Activated naive CD8-positive, alpha-beta T cell treated with anti-CD3 and anti-CD28 coated beads, Interleukin-2, amount 50 U/mL, for 24 hours (primary cell): Measurements from ENCODE around the gene MBNL2.

Experiments
- ATAC-seq: fragments of 150-1000 bp; cut with Tn5 transposase; one replicate; pipeline ENCODE4 v1.10.0; 2021
- DNase-seq: peaks from one replicate; pipeline ENCODE4 v3.0.0; 2021
- H3K27ac Mint-ChIP-seq: one replicate; pipeline ENCODE4 v1.8.0; 2021; ENCODE audit warnings: mild to moderate bottlenecking, mixed read lengths
- H3K27me3 Mint-ChIP-seq: one replicate; pipeline ENCODE4 v1.8.0; 2021; ENCODE audit warnings: mixed read lengths
- H3K36me3 Mint-ChIP-seq: one replicate; pipeline ENCODE4 v1.8.0; 2021; ENCODE audit warnings: low read depth, mixed read lengths
- H3K4me1 Mint-ChIP-seq: one replicate; pipeline ENCODE4 v1.8.0; 2021; ENCODE audit warnings: mixed read lengths
- H3K4me3 Mint-ChIP-seq: one replicate; pipeline ENCODE4 v1.8.0; 2021; ENCODE audit warnings: mild to moderate bottlenecking, moderate library complexity, mixed read lengths
- H3K9me3 Mint-ChIP-seq: one replicate; pipeline ENCODE4 v1.8.0; 2021; ENCODE audit warnings: mixed read lengths

The MBNL2 gene

GRCh38 chr13:97329331-97329730 lies 107.2 kb downstream of the MBNL2 start:
- peaks cover 3% of the 10 kb centered on the region for H3K36me3 Mint-ChIP-seq
- H3K4me3 Mint-ChIP-seq: no peak overlapping the region
- H3K27me3 Mint-ChIP-seq: no peaks in the 10 kb centered on the region

GRCh38 chr13:97330448-97330847 lies 108.3 kb downstream of the MBNL2 start:
- Mint-ChIP-seq H3K36me3 (peaks cover 3% of the 10 kb centered on the region), H3K9me3 (no peaks in the 10 kb centered on the region), H3K27me3 (no peaks in the 10 kb centered on the region), H3K27ac (no peak overlapping the region), H3K4me1 (peaks cover 6% of the 10 kb centered on the region), H3K4me3 (no peak overlapping the region)
- ATAC-seq: no peak
- no peak for DNase-seq

More at GRCh38 chr13:97329331-97329730, 107.2 kb downstream of the MBNL2 start:
- Mint-ChIP-seq H3K4me1 (peaks cover 6% of the 10 kb centered on the region), H3K27ac (no peak overlapping the region), H3K9me3 (no peaks in the 10 kb centered on the region)
- no peak for DNase-seq
- ATAC-seq: no peak

- H3K9me3 Mint-ChIP-seq: no peaks in the 10 kb centered on the region
- no peak for DNase-seq
- H3K4me3 Mint-ChIP-seq: no peak overlapping the region
- peaks cover under 1% of the 10 kb centered on the region for H3K4me1 Mint-ChIP-seq
- H3K36me3 Mint-ChIP-seq: peaks cover 6% of the 10 kb centered on the region
- ATAC-seq: no peak
- H3K27me3 Mint-ChIP-seq: no peaks in the 10 kb centered on the region
- no peak overlapping the region for H3K27ac Mint-ChIP-seq
These were observed 110.6 kb downstream of the MBNL2 start for GRCh38 chr13:97332742-97333141.

DNA sequence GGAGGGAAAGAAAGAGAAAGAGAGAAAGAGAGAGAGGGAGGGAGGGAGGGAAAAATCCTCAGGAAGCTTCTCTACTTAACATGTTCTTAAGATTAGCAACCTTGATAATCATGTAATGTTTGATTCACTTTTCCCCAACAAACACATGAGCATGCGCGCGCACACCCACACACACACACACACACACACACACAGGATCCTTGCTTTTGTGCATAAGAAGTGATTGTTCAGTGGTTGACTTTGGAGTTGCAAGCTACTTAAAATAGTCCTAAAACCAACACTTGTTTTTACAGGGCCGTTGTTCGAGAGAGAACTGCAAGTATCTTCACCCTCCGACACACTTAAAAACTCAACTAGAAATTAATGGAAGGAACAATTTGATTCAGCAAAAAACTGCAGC lies 111.8 kb downstream of the MBNL2 start:
- Mint-ChIP-seq H3K4me3 (no peak overlapping the region), H3K36me3 (peaks cover 6% of the 10 kb centered on the region), H3K4me1 (no peaks in the 10 kb centered on the region), H3K27ac (no peak overlapping the region), H3K27me3 (no peaks in the 10 kb centered on the region), H3K9me3 (no peaks in the 10 kb centered on the region)
- no peak for ATAC-seq
- no peak for DNase-seq

DNA sequence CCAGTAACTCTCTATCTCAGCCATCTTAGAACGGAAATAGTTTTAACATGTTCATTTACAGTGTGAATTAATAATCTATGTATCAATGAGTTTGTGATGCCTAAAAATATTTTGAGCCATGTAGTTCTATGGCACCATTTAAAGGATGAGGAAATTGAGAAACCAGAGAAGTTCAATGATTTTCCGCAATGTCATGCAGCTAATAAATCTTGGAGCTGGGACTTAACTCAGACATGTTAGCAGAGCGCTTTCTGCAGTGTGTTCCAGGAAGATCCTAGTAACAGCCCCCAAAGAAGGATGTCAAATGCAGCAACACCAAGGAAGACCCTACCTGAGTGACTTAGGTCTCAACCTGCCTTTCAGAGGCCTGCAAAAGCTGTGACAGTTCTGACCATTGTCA lies 112.6 kb downstream of the MBNL2 start:
- DNase-seq (no peak), ATAC-seq (no peak)
- peaks cover 5% of the 10 kb centered on the region for H3K36me3 Mint-ChIP-seq
- no peaks in the 10 kb centered on the region for H3K4me1 Mint-ChIP-seq
- no peak overlapping the region for H3K4me3 Mint-ChIP-seq
- no peaks in the 10 kb centered on the region for H3K27me3 Mint-ChIP-seq
- H3K9me3 Mint-ChIP-seq: no peaks in the 10 kb centered on the region
- no peak overlapping the region for H3K27ac Mint-ChIP-seq

DNA sequence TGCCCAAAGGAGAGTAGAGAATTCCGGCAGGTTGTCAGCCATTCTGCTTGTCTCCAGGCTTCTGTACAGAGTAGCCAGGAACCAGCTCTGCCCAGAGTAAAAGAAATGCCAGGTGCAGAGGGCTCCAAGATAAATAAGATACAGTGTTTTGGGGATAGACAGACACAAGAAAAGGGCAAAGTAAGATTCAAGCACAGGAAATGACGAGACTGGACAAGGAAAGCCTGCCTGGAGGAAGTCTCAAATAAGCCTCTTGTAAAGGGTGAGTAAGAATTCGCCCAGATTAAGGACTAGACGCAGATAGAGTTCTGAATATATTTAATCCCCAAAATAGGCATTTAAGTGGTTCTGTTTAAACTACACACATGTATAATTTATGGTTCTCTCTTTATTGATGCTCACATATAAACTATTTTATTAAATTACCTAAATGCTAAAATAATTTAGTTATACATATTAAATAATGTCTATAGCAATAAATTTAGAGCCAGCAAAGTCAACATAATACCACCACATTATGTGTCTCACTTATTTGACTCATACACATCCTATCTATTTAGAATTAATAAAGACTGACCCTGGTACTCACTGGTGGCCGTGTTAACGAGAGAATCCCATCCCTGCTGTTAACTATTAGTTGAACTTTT lies 113.5 kb downstream of the MBNL2 start:
- Mint-ChIP-seq H3K4me1 (peaks cover 3% of the 10 kb centered on the region), H3K27me3 (no peaks in the 10 kb centered on the region), H3K9me3 (no peaks in the 10 kb centered on the region), H3K27ac (no peak overlapping the region), H3K4me3 (no peak overlapping the region), H3K36me3 (peaks cover 3% of the 10 kb centered on the region)
- DNase-seq (no peak), ATAC-seq (no peak)

DNA sequence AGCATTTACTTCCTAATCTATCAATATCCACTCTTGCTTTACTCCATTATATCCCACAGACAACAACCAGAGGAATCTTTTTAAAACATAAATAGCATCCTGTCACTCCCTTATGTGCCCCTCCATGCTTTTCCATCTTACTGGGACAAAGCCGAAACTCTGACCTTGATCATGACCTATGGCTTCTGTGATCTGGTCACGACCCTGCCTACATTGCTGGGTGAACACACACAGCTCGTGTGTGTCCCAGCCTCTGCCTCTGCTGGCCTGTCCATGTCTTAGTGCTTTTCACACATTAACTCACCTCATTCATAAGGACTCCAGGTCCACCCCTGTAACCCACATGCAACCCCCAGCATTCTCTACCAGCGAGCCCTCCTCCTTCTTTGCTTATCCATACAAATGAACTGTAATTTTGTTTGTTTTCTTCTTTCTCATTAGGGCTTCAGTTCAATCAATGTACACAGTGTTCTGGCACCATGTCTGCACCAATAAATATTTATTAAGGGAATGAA lies 115.9 kb downstream of the MBNL2 start:
- H3K9me3 Mint-ChIP-seq: no peaks in the 10 kb centered on the region
- H3K4me1 Mint-ChIP-seq: peaks cover 3% of the 10 kb centered on the region
- DNase-seq: no peak
- H3K27me3 Mint-ChIP-seq: no peaks in the 10 kb centered on the region
- H3K36me3 Mint-ChIP-seq: peaks cover 3% of the 10 kb centered on the region
- H3K27ac Mint-ChIP-seq: no peak overlapping the region
- ATAC-seq: no peak
- H3K4me3 Mint-ChIP-seq: no peak overlapping the region

DNA sequence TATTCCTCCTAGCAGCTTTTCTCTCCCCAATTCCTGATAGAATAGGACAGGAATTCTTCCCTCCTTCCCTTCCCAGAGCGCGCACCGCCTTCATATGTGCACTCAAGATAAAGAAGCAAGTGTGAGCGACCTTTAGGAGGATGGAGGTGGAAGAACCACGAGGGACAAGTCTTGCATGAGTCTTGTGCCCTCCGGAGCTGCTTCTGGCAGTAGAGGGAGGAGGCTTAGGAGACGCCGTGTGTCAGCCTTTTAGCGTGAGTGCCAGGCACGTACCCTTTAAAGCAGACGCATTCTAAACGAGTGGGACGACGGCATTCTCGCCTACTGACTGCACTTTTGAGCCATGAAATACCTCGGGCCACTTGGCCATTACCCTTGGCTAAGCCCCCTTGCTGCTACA lies 116.4 kb downstream of the MBNL2 start:
- H3K9me3 Mint-ChIP-seq: no peaks in the 10 kb centered on the region
- ATAC-seq (no peak), DNase-seq (no peak)
- peaks cover 8% of the 10 kb centered on the region for H3K36me3 Mint-ChIP-seq
- H3K4me3 Mint-ChIP-seq: no peak overlapping the region
- peaks cover 3% of the 10 kb centered on the region for H3K4me1 Mint-ChIP-seq
- no peak overlapping the region for H3K27ac Mint-ChIP-seq
- no peaks in the 10 kb centered on the region for H3K27me3 Mint-ChIP-seq

GRCh38 chr13:97339019-97339987 lies 117.2 kb downstream of the MBNL2 start:
- Mint-ChIP-seq H3K4me1 (peaks cover 3% of the 10 kb centered on the region), H3K9me3 (no peaks in the 10 kb centered on the region), H3K36me3 (peaks cover 9% of the 10 kb centered on the region), H3K27ac (no peak overlapping the region), H3K4me3 (no peak overlapping the region), H3K27me3 (no peaks in the 10 kb centered on the region)
- ATAC-seq (no peak), DNase-seq (no peak)

DNA sequence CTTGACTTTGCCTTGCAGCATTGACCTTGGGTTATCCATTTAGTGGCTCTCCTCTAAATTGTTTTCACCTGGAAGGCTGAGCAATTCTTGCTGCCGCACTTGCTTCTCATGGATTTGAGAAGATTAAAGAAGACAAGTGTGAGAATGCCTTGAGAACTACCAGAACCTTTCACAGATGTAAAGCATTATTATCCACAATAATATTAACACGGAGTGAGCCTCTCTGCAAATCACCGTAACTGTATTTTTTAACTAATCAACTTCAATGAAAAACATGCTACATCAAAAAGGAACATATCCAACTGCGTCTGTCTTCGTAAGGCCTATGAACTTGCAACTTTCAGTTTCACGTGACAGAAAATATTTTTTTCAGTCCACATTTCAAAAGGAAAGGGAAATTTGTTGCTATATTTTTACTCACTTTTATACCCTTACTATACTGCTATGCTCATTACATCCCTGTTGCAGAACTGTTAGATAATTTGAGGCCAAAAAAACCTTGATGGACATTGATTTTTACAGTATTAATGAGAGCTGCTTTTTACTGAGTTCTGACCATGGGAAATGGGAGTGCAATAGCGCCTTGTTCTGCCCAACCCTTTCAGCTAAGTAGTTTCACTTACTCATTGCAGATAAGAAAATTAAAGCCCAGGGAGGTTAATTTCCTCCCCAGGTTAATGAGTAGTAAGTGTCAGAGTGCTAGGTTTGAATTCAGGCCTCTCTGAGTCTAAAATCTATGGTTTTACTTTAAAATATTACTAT lies 118.0 kb downstream of the MBNL2 start:
- DNase-seq (no peak), ATAC-seq (no peak)
- Mint-ChIP-seq H3K4me1 (peaks cover 3% of the 10 kb centered on the region), H3K27ac (no peak overlapping the region), H3K9me3 (no peaks in the 10 kb centered on the region), H3K27me3 (no peaks in the 10 kb centered on the region), H3K4me3 (no peak overlapping the region), H3K36me3 (peaks cover 9% of the 10 kb centered on the region)

GRCh38 chr13:97341135-97341534 lies 119.0 kb downstream of the MBNL2 start:
- Mint-ChIP-seq H3K4me3 (no peak overlapping the region), H3K36me3 (peaks cover 8% of the 10 kb centered on the region), H3K27me3 (no peaks in the 10 kb centered on the region), H3K9me3 (no peaks in the 10 kb centered on the region), H3K27ac (no peak overlapping the region), H3K4me1 (peaks cover 3% of the 10 kb centered on the region)
- DNase-seq (no peak), ATAC-seq (no peak)

DNA sequence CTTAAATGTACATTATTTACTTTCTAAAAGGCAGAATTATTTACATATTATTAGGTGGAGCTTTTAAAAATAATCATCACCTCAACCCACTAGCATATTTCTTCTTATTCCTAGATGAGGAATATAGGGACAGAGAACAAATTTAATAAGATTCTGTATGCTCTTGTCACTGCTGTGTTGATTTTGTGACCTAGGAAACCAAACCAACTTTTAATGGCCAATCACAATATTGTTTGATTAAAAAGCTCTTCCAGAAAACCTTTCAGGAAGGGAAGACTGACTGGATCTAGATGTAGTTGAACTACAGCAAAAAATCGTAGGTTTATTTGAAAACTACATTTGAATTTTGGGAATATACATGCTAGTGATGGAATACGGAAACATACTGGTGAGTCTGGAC lies 120.0 kb downstream of the MBNL2 start:
- no peak for DNase-seq
- Mint-ChIP-seq H3K4me1 (peaks cover 3% of the 10 kb centered on the region), H3K27me3 (no peaks in the 10 kb centered on the region), H3K36me3 (peaks cover 8% of the 10 kb centered on the region), H3K9me3 (no peaks in the 10 kb centered on the region), H3K27ac (no peak overlapping the region), H3K4me3 (no peak overlapping the region)
- no peak for ATAC-seq

- H3K4me3 Mint-ChIP-seq: no peak overlapping the region
- peaks cover 3% of the 10 kb centered on the region for H3K4me1 Mint-ChIP-seq
- H3K36me3 Mint-ChIP-seq: peaks cover 8% of the 10 kb centered on the region
- DNase-seq (no peak), ATAC-seq (no peak)
- no peaks in the 10 kb centered on the region for H3K9me3 Mint-ChIP-seq
- H3K27ac Mint-ChIP-seq: no peak overlapping the region
- H3K27me3 Mint-ChIP-seq: no peaks in the 10 kb centered on the region
These were observed 120.8 kb downstream of the MBNL2 start for GRCh38 chr13:97342936-97343335.
